ENCODE data around the gene CEP104.

Gene CEP104

GRCh38 chr1:3773572-3774275 is 83.3 kb downstream of the CEP104 start:
- no peak for TF ChIP-seq REST (IDR thresholded peaks at IDR 0.05; ENCODE audit: insufficient replicate concordance, low read depth)
- Histone ChIP-seq H3K27me3 (ENCODE audit: insufficient read depth, poor library complexity, severe bottlenecking) (peaks cover 6% of the 10 kb centered on the region), H3K4me3 (replicated peaks; ENCODE audit: insufficient read depth, low read length) (no peak overlapping the region), H3K27ac (replicated peaks) (no peak overlapping the region)
- no peak for DNase-seq (ENCODE audit: low read depth in 1 of 2, low spot score in 1 of 2)

- no peak for DNase-seq (ENCODE audit: low read depth in 1 of 2, low spot score in 1 of 2)
- Histone ChIP-seq H3K27me3 (ENCODE audit: insufficient read depth, poor library complexity, severe bottlenecking) (peaks cover 6% of the 10 kb centered on the region), H3K27ac (replicated peaks) (no peak within 1 kb of the TSS), H3K4me3 (replicated peaks; ENCODE audit: insufficient read depth, low read length) (peak within 1 kb of the TSS; percentile 24)
- no peak for TF ChIP-seq POLR2AphosphoS5 (IDR thresholded peaks at IDR 0.05; ENCODE audit: low read depth)
- TF ChIP-seq SPI1 (IDR thresholded peaks at IDR 0.05; ENCODE audit: borderline replicate concordance, low read depth) = no peak
- no peak for TF ChIP-seq GABPA (IDR thresholded peaks at IDR 0.05; ENCODE audit: low read depth)
- no peak for TF ChIP-seq REST (IDR thresholded peaks at IDR 0.05; ENCODE audit: insufficient replicate concordance, low read depth)
- TF ChIP-seq CTCF (IDR thresholded peaks at IDR 0.05; ENCODE audit: insufficient read depth, low read length) = no peak
Measured at GRCh38 chr1:3772715-3773571, 84.1 kb downstream of the CEP104 start, which contains the start of gene SMIM1. Gene SMIM1, plus strand, starts transcription at chr1:3772749. Its CDS starts 2,625 bp downstream, at chr1:3775374.

GRCh38 chr1:3772027-3772714 is 84.8 kb downstream of the CEP104 start:
- H3K27ac ChIP-seq (replicated peaks) = no peak overlapping the region
- peak overlapping the region; percentile 24 for H3K4me3 ChIP-seq (replicated peaks; ENCODE audit: insufficient read depth, low read length)
- DNase-seq (ENCODE audit: low read depth in 1 of 2, low spot score in 1 of 2) = peak; percentile 64 to 85
- peaks cover 6% of the 10 kb centered on the region for H3K27me3 ChIP-seq (ENCODE audit: insufficient read depth, poor library complexity, severe bottlenecking)
- TF ChIP-seq REST (IDR thresholded peaks at IDR 0.05; ENCODE audit: insufficient replicate concordance, low read depth) (no peak), GABPA (IDR thresholded peaks at IDR 0.05; ENCODE audit: low read depth) (no peak), POLR2AphosphoS5 (IDR thresholded peaks at IDR 0.05; ENCODE audit: low read depth) (no peak), SPI1 (IDR thresholded peaks at IDR 0.05; ENCODE audit: borderline replicate concordance, low read depth) (no peak), CTCF (IDR thresholded peaks at IDR 0.05; ENCODE audit: insufficient read depth, low read length) (no peak)

Measured in HL-60 (cell line).